LNCAP (cell line): ENCODE data around the gene PLEKHH1.
A peak's percentile ranks its signal among the peaks of the same experiment; 100 is the strongest.

Experiments used
- CTCF ChIP-seq: fragments of 450-650 bp; IDR thresholded peaks from 2 replicates; pipeline ENCODE4 v1.5.1; 2017; ENCODE audit warnings: mild to moderate bottlenecking

PLEKHH1 gene

GRCh38 chr14:67580336-67581171, 47.5 kb downstream of the PLEKHH1 start:
- no peak for TF ChIP-seq CTCF

- TF ChIP-seq CTCF = no peak
Observed at GRCh38 chr14:67581643-67582042, 48.6 kb downstream of the PLEKHH1 start.

DNA sequence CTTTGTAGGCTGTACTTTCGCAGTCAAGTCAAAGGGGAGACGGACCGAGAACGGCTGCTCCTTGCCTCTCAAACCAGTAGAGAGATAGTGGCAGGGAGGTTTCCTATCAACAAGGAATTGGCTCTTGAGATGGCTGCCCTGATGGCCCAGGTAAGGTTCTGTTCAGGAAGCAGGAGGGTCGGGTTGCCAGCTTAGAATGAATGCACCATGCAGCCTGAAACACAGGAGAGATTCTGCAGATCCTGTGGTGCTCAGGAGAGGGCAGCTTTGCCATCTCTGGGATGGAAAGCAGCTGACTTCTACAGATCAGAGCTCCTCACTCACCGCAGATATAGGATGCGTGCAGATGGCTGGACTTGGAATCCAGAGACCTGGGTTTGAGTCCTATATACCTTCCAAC, 49.0 kb downstream of the PLEKHH1 start:
- no peak for TF ChIP-seq CTCF

DNA sequence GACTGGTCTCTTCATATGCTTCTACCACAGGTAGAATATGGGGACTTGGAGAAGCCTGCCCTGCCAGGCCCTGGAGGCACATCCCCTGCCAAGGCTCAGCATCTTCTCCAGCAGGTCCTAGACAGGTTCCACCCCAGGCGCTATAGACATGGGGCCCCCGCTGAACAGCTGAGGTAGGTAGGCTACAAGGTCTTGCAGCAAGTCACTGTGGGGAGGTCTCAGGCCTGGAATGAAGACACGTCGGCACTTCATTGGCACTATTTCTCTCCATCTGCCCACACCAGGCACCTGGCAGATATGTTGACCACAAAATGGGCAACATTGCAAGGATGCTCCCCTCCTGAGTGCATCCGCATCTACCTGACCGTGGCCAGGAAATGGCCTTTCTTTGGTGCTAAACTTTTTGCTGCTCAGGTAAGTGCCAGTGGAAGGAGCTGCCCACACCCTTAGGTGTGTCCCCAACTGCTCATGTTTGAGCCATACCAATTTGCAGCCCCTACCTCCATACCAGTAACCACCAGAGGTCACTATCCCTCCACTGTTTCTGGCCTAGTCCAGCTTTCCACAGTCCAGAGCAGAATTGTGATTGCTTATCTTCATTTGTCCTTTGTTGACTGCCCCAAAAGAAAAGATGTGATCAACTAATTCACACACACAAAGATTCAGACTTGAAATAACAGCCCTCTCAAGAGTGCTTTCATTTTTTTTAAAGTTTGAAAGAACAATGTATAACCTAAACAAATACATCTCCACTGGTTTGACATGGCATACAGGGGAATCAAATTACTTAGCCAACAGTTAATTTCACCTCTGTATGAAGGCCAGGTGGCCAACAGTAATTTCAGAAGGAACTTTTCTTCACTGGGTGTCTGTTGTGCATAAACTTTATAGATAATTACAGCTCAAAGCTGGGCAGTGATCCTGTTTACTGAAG, 50.9 kb downstream of the PLEKHH1 start:
- peak; percentile 75 for TF ChIP-seq CTCF

GRCh38 chr14:67584978-67585377, 51.9 kb downstream of the PLEKHH1 start:
- no peak for TF ChIP-seq CTCF

DNA sequence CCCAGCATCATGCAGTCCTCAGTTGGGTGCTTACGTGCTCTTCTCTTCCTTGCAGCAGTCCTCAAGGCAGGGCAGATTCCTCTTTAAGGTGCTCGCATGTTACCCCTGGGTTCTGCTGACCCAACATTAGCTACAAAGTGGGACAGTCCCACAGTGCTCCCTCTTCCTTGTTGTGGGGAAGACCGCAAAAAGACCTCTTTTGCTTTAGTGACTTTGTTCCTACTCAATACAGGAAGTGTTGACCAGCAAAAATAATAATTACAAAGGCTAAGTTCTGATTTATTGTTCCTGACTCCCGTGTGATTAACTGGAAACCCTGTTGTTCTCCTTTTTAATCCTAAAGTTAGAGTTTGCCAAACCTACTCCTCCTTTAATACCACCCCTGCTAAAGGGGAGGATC, 53.3 kb downstream of the PLEKHH1 start:
- TF ChIP-seq CTCF = no peak

GRCh38 chr14:67589204-67589770, 56.2 kb downstream of the PLEKHH1 start:
- TF ChIP-seq CTCF = no peak
